Upper lobe of left lung (tissue), 4 donors: ENCODE results near the gene GPX5.

Experiments
- EP300 ChIP-seq, 4 donors: sonication (generic); formaldehyde crosslinking; IDR thresholded peaks; one replicate each; pipeline ENCODE4 v1.5.1; 2017; ENCODE audit warnings: antibody characterized with exemption in 4 of 4, control low read depth in 2 of 4
- POLR2A ChIP-seq, 4 donors: fragments of 450-650 bp; IDR thresholded peaks; one replicate each; pipeline ENCODE4 v1.5.1; 2016 to 2017; ENCODE audit warnings: antibody characterized with exemption in 4 of 4, mild to moderate bottlenecking in 2 of 4
- TF ChIP-seq, protein P1 (sequence below), 6 experiments: fragments of 450-650 bp in 4 of 6; fragments of 200-600 bp in 2 of 6; sonication (generic) in 2 of 6; IDR thresholded peaks; one replicate each; pipeline ENCODE4 v1.5.1; 2016 to 2019; ENCODE audit warnings: antibody characterized with exemption in 6 of 6

DNA sequence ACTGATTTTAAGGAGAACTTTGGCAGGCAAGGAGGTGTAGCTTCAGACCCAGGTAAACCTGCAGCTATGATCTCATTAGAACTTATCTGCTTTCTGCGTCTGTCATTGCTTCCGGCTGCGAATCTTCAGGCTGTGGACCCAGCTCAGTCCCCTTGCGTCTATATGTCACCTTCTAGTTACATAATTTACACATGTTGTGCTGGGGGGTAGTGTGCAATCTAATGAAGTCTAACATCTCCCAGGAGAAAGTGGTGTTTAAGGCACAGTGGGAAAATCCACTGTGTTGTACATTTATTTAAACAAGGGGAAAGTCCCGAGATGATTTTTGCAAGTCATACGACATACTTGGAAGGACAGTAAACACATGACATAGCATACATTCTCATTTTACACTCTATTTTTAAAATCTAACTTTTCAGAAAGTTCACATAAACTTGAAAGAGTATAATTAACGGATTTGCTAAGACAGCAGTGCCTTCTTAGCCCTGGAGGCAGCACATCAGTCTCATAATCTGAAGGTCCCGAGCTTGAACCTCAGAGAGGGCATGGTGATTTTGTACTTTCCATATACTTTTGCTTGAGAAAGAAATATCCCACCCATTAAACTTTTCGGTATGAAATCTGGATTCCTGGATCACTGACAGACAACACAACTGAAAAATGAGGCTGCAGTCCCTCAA is 45.3 kb upstream of the GPX5 start:
- TF ChIP-seq, protein P1, sequence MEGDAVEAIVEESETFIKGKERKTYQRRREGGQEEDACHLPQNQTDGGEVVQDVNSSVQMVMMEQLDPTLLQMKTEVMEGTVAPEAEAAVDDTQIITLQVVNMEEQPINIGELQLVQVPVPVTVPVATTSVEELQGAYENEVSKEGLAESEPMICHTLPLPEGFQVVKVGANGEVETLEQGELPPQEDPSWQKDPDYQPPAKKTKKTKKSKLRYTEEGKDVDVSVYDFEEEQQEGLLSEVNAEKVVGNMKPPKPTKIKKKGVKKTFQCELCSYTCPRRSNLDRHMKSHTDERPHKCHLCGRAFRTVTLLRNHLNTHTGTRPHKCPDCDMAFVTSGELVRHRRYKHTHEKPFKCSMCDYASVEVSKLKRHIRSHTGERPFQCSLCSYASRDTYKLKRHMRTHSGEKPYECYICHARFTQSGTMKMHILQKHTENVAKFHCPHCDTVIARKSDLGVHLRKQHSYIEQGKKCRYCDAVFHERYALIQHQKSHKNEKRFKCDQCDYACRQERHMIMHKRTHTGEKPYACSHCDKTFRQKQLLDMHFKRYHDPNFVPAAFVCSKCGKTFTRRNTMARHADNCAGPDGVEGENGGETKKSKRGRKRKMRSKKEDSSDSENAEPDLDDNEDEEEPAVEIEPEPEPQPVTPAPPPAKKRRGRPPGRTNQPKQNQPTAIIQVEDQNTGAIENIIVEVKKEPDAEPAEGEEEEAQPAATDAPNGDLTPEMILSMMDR (IDR thresholded peaks at IDR 0.05): no peak
- no peak for TF ChIP-seq EP300 (IDR thresholded peaks at IDR 0.05)
- no peak for TF ChIP-seq POLR2A (IDR thresholded peaks at IDR 0.05)
